LNCAP (cell line): ENCODE results near the gene SCAF4.

ENCODE experiments used
- CTCF ChIP-seq: fragments of 450-650 bp; IDR thresholded peaks from 2 replicates; pipeline ENCODE4 v1.5.1; 2017; ENCODE audit warnings: mild to moderate bottlenecking

The SCAF4 gene

GRCh38 chr21:31666445-31667010 is 65.4 kb downstream of the SCAF4 start:
- TF ChIP-seq CTCF: no peak

- TF ChIP-seq CTCF: no peak
Observed at GRCh38 chr21:31665397-31665796, 66.5 kb downstream of the SCAF4 start.

GRCh38 chr21:31663584-31664249 is 68.2 kb downstream of the SCAF4 start:
- TF ChIP-seq CTCF: no peak

GRCh38 chr21:31660591-31660990 is 71.3 kb downstream of the SCAF4 start:
- no peak for TF ChIP-seq CTCF

- no peak for TF ChIP-seq CTCF
Observed at GRCh38 chr21:31660259-31660565, 71.7 kb downstream of the SCAF4 start.

GRCh38 chr21:31659536-31660258 is 72.2 kb downstream of the SCAF4 start, which contains the start of gene SOD1:
Gene SOD1 (plus strand): TSS chr21:31659693. CDS start chr21:31659770, 77 bp downstream.
- no peak for TF ChIP-seq CTCF

GRCh38 chr21:31659286-31659535 is 72.7 kb downstream of the SCAF4 start:
- no peak for TF ChIP-seq CTCF
